22Rv1 (cell line): ENCODE data around the gene NT5DC1.

Source experiments
- H3K27ac ChIP-seq: fragments of 450-650 bp; 2 replicates; pipeline ENCODE4 v1.5.1; 2017
- CTCF ChIP-seq: fragments of 450-650 bp; IDR thresholded peaks from 2 replicates; pipeline ENCODE4 v1.5.1; 2017; ENCODE audit warnings: mild to moderate bottlenecking
- ZFX ChIP-seq: fragments of 450-650 bp; IDR thresholded peaks from 2 replicates; pipeline ENCODE4 v1.6.1; 2017; ENCODE audit warnings: antibody characterized with exemption, borderline replicate concordance

The NT5DC1 gene

GRCh38 chr6:116170358-116171057, 69.9 kb downstream of the NT5DC1 start:
- H3K27ac ChIP-seq, result no peak overlapping the region
- no peak for TF ChIP-seq CTCF
- TF ChIP-seq ZFX, result no peak

GRCh38 chr6:116173928-116174327, 73.3 kb downstream of the NT5DC1 start:
- H3K27ac ChIP-seq, result no peak overlapping the region
- no peak for TF ChIP-seq ZFX
- TF ChIP-seq CTCF, result no peak

GRCh38 chr6:116175344-116175743, 74.7 kb downstream of the NT5DC1 start:
- TF ChIP-seq ZFX, result no peak
- TF ChIP-seq CTCF, result no peak
- no peak overlapping the region for H3K27ac ChIP-seq

GRCh38 chr6:116176596-116176995, 75.9 kb downstream of the NT5DC1 start:
- TF ChIP-seq ZFX (no peak), CTCF (no peak)
- H3K27ac ChIP-seq, result no peak overlapping the region

GRCh38 chr6:116180375-116180774, 79.7 kb downstream of the NT5DC1 start:
- no peak overlapping the region for H3K27ac ChIP-seq
- TF ChIP-seq CTCF (no peak), ZFX (no peak)

GRCh38 chr6:116189472-116189871, 88.8 kb downstream of the NT5DC1 start:
- TF ChIP-seq ZFX, result no peak
- no peak for TF ChIP-seq CTCF
- no peak overlapping the region for H3K27ac ChIP-seq

GRCh38 chr6:116190550-116190949, 89.9 kb downstream of the NT5DC1 start:
- H3K27ac ChIP-seq, result no peak overlapping the region
- TF ChIP-seq CTCF (no peak), ZFX (no peak)
